Gastroesophageal sphincter (tissue), 3 donors: ENCODE measurements around the gene PCID2.
"Not testable (repeated sequence)": the region's sequence is repeated elsewhere in the genome, so short reads cannot be mapped to it uniquely, and the experiment has no call there.

Source experiments
- CTCF ChIP-seq, 4 experiments: fragments of 200-600 bp in 2 of 4; fragments of 450-650 bp in 2 of 4; sonication (generic) in 1 of 4; IDR thresholded peaks; one replicate each; pipeline ENCODE4 v1.5.1; 2017 to 2019; ENCODE audit warnings: antibody characterized with exemption in 4 of 4, mild to moderate bottlenecking in 2 of 4, moderate library complexity in 2 of 4
- POLR2A ChIP-seq, 2 donors: fragments of 450-650 bp; IDR thresholded peaks; one replicate each; pipeline ENCODE4 v1.6.1; 2017; ENCODE audit warnings: antibody characterized with exemption in 2 of 2, mild to moderate bottlenecking in 2 of 2, moderate library complexity in 1 of 2

DNA sequence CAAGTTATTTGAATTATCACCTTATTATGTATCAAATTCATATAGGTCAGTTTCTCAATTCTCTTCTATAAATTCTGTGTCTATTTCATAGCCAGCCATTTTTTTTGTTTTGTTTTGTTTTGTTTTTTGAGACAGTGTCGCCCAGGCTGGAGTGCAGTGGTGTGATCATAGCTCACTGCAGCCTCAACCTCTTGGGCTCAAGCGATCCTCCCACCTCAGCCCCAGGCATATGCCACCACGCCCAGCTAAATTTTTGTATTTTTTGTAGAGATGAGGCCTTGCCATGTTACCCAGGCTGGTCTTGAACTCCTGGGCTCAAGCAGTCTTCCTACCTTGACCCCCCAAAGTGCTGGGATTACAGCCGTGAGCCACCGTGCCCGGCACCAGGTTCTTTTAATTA, 49.4 kb upstream of the PCID2 start:
- not testable (repeated sequence) for TF ChIP-seq POLR2A, CTCF (IDR thresholded peaks at IDR 0.05)
